HUES64 (cell line): Measurements from ENCODE around the gene PCSK6.

Experiments
- H3K27ac ChIP-seq: 2 replicates; pipeline ENCODE4 v1.7.0; 2013; ENCODE audit warnings: low read depth, low read length, inconsistent platforms
- H3K27me3 ChIP-seq: 2 replicates; pipeline ENCODE4 v1.6.1; 2013; ENCODE audit warnings: mild to moderate bottlenecking, low read length; ENCODE audit not compliant: insufficient read depth
- H3K36me3 ChIP-seq: 2 replicates; pipeline ENCODE4 v1.6.1; 2013; ENCODE audit warnings: mild to moderate bottlenecking, low read length; ENCODE audit not compliant: insufficient read depth
- H3K4me1 ChIP-seq: 2 replicates; pipeline ENCODE4 v1.6.1; 2013; ENCODE audit warnings: mild to moderate bottlenecking, low read length, moderate library complexity; ENCODE audit not compliant: insufficient read depth
- H3K4me3 ChIP-seq: 2 replicates; pipeline ENCODE4 v1.5.1; 2013; ENCODE audit warnings: mild to moderate bottlenecking, low read length, moderate library complexity
- H3K9ac ChIP-seq: 2 replicates; pipeline ENCODE4 v1.6.1; 2013; ENCODE audit warnings: mild to moderate bottlenecking, low read depth, low read length
- H3K9me3 ChIP-seq: 2 replicates; pipeline ENCODE4 v1.6.1; 2013; ENCODE audit warnings: low read depth, low read length; ENCODE audit not compliant: insufficient read depth
- WGBS: fragments of 150-250, 120-280 bp; methylation state at CpG from one replicate; pipeline ENCODE4 v1.1.7; 2013; ENCODE audit warnings: missing lambda C conversion rate; 5-methylcytosine and 5-hydroxymethylcytosine counted together

PCSK6 gene

GRCh38 chr15:101447561-101448071 lies 41.9 kb downstream of the PCSK6 start:
- 93% methylated on average over 20 of the region's 20 CpGs for WGBS
- no peak overlapping the region for H3K27ac ChIP-seq
- H3K9me3 ChIP-seq, result no peaks in the 10 kb centered on the region
- H3K27me3 ChIP-seq, result no peaks in the 10 kb centered on the region
- no peaks in the 10 kb centered on the region for H3K4me1 ChIP-seq
- H3K9ac ChIP-seq, result no peak overlapping the region
- no peak overlapping the region for H3K4me3 ChIP-seq
- no peaks in the 10 kb centered on the region for H3K36me3 ChIP-seq

- Histone ChIP-seq H3K9ac (no peak overlapping the region), H3K9me3 (no peaks in the 10 kb centered on the region), H3K36me3 (no peaks in the 10 kb centered on the region), H3K27ac (no peak overlapping the region), H3K4me1 (no peaks in the 10 kb centered on the region), H3K27me3 (no peaks in the 10 kb centered on the region), H3K4me3 (no peak overlapping the region)
- WGBS, result 90% methylated on average over 2 of the region's 2 CpGs
Measured at GRCh38 chr15:101447168-101447533, 42.4 kb downstream of the PCSK6 start.

- H3K9me3 ChIP-seq, result no peaks in the 10 kb centered on the region
- H3K27me3 ChIP-seq, result no peaks in the 10 kb centered on the region
- no peak overlapping the region for H3K27ac ChIP-seq
- no peaks in the 10 kb centered on the region for H3K4me1 ChIP-seq
- no peak overlapping the region for H3K9ac ChIP-seq
- 86% methylated on average over 12 of the region's 12 CpGs for WGBS
- H3K4me3 ChIP-seq, result no peak overlapping the region
- no peaks in the 10 kb centered on the region for H3K36me3 ChIP-seq
Measured at GRCh38 chr15:101446518-101447167, 42.9 kb downstream of the PCSK6 start.

GRCh38 chr15:101445562-101446517 lies 43.7 kb downstream of the PCSK6 start:
- no peaks in the 10 kb centered on the region for H3K27me3 ChIP-seq
- WGBS, result 89% methylated on average over 22 of the region's 22 CpGs
- no peaks in the 10 kb centered on the region for H3K9me3 ChIP-seq
- H3K27ac ChIP-seq, result no peak overlapping the region
- H3K4me1 ChIP-seq, result no peaks in the 10 kb centered on the region
- no peak overlapping the region for H3K4me3 ChIP-seq
- H3K9ac ChIP-seq, result no peak overlapping the region
- H3K36me3 ChIP-seq, result no peaks in the 10 kb centered on the region

GRCh38 chr15:101444807-101445508 lies 44.5 kb downstream of the PCSK6 start:
- Histone ChIP-seq H3K9me3 (no peaks in the 10 kb centered on the region), H3K27me3 (no peaks in the 10 kb centered on the region), H3K36me3 (no peaks in the 10 kb centered on the region), H3K4me3 (no peak overlapping the region), H3K9ac (no peak overlapping the region), H3K27ac (no peak overlapping the region), H3K4me1 (no peaks in the 10 kb centered on the region)
- WGBS, result 96% methylated on average over 12 of the region's 12 CpGs

GRCh38 chr15:101444015-101444414 lies 45.5 kb downstream of the PCSK6 start:
- Histone ChIP-seq H3K27ac (no peak overlapping the region), H3K4me1 (no peaks in the 10 kb centered on the region), H3K4me3 (no peak overlapping the region), H3K36me3 (no peaks in the 10 kb centered on the region), H3K27me3 (no peaks in the 10 kb centered on the region), H3K9me3 (no peaks in the 10 kb centered on the region), H3K9ac (no peak overlapping the region)
- WGBS, result 94% methylated on average over 8 of the region's 8 CpGs

DNA sequence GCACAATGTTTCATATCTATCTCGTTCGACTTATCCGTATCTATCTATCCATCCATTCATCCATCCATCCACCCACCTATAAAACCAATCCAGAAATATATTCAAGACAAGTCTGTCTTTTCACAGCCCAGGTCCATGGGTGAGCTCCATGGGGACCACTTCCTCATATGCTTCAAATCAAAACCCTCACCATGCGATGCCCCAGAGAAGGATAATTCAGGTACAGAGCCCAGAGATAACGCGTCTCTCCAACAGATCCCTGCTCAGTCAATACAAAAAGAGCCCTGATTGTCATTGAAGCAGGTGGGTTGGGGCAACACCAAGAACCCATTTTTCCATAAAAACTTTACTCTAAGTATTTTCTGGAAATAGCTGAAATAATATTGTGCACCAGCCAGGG lies 47.2 kb downstream of the PCSK6 start:
- Histone ChIP-seq H3K9ac (no peak overlapping the region), H3K4me3 (no peak overlapping the region), H3K27me3 (no peaks in the 10 kb centered on the region), H3K9me3 (no peaks in the 10 kb centered on the region), H3K36me3 (no peaks in the 10 kb centered on the region), H3K4me1 (no peaks in the 10 kb centered on the region), H3K27ac (no peak overlapping the region)
- 97% methylated on average over 6 of the region's 6 CpGs for WGBS

DNA sequence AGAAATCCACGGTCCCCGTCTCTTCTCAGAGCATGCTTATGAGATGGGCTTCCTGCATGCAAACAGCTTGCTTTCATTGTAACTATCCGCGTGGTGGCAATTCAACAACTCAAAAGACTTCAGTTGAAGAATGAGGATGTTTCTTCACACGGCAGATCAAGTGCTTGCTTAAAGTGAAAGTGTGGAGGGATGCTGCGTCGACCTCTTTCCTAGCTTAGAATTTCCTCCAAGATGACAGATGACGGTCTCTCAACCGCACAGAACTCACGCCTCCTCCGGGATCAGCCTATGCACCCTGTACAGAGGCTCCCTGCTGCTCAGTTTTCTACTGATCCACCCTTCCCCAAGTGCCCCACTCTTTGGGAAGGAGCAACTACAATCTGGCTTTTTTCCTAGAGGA lies 47.8 kb downstream of the PCSK6 start:
- no peaks in the 10 kb centered on the region for H3K27me3 ChIP-seq
- H3K9me3 ChIP-seq, result no peaks in the 10 kb centered on the region
- WGBS, result 80% methylated on average over 11 of the region's 11 CpGs
- H3K36me3 ChIP-seq, result no peaks in the 10 kb centered on the region
- no peak overlapping the region for H3K4me3 ChIP-seq
- no peak overlapping the region for H3K9ac ChIP-seq
- H3K4me1 ChIP-seq, result no peaks in the 10 kb centered on the region
- H3K27ac ChIP-seq, result no peak overlapping the region

- no peak overlapping the region for H3K27ac ChIP-seq
- H3K9me3 ChIP-seq, result no peaks in the 10 kb centered on the region
- H3K4me3 ChIP-seq, result no peak overlapping the region
- no peak overlapping the region for H3K9ac ChIP-seq
- 55% methylated on average over 7 of the region's 7 CpGs for WGBS
- H3K36me3 ChIP-seq, result no peaks in the 10 kb centered on the region
- no peaks in the 10 kb centered on the region for H3K27me3 ChIP-seq
- H3K4me1 ChIP-seq, result no peaks in the 10 kb centered on the region
Measured at GRCh38 chr15:101440846-101441590, 48.5 kb downstream of the PCSK6 start.

- Histone ChIP-seq H3K27ac (no peak overlapping the region), H3K9ac (no peak overlapping the region), H3K4me1 (no peaks in the 10 kb centered on the region), H3K27me3 (no peaks in the 10 kb centered on the region), H3K9me3 (no peaks in the 10 kb centered on the region), H3K4me3 (no peak overlapping the region), H3K36me3 (no peaks in the 10 kb centered on the region)
- WGBS, result 97% methylated on average over 7 of the region's 7 CpGs
Measured at GRCh38 chr15:101439920-101440319, 49.6 kb downstream of the PCSK6 start.
